GM03348 (cell line): ENCODE data around the gene ZNF92.
"Not testable (repeated sequence)": the region's sequence is repeated elsewhere in the genome, so short reads cannot be mapped to it uniquely, and the experiment has no call there.

Experiments
- DNase-seq: peaks from one replicate; pipeline ENCODE4 v3.0.0; 2012; ENCODE audit warnings: low spot score

Gene ZNF92

GRCh38 chr7:65373608-65374351 lies at the start of gene ZNF92:
TSS of gene ZNF92 (plus strand) at chr7:65373855. CDS start at chr7:65373998, 143 bp downstream.
- peak; percentile 97 for DNase-seq

DNA sequence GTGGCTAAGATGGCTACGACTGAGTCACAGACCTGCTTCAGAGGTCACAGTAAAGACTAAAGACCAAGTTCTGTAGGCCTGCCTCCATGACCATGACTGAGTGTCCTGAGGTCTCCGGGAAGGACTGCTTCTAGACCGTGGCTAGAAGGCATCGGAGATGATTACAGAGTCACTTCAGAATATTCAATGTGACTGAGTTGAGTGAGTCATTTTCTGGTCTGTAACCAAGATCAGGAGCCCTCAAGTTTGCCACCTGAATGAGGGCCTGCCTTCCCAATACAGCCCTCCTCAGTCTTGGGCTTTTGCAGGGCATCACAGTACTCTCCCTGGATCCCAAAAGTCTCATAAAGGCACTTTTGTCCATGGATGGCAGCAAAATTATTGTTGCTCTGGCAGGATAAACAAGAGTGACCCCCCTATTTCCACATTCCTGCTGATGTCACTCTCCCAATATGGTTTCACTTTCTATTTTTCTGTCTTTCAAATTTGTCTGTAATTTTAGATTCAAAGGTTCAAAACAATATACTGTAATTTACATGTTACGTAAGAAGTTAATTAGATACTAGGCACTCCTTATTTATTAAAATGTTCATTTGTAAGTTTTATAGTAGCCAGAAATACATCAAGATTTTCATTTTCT lies 47.7 kb upstream of the ZNF92 start:
- no peak for DNase-seq

DNA sequence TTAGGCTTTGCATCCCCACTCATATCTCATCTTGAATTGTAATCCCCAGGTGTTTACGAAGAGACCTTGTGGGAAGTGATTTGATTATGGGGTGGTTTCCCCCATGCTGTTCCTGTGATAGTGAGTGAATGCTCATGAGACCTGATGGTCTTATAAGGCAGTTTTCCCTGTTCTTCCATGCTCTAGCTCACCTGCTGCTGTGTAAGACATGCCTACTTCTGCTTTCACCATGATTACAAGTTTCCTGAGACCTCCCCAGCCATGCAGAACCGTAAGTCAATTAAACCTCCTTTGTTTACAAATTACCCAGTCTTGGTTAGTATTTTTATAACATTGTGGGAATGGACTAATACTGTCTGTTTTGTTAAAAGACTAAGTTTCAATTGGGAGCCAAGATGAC lies 35.3 kb upstream of the ZNF92 start:
- no peak for DNase-seq

DNA sequence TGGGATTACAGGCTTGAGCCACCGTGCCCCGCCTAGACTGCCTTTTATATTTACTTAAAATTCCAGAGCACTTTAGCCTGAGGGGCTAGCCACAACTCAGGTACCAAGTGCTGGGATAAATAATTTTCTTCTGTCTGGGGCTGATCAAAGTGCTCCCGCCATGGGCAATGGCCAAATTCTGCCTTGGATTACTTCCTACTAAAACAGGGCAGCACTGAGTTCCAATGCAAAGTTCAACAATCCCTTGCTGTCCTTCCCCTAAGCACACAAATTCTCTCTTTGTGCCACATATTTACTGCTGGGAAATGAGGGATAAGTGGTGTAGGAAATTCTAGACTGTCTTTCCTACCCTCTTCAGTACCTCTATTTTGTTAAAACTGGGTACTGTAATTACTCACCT lies 34.4 kb upstream of the ZNF92 start:
- no peak for DNase-seq

DNA sequence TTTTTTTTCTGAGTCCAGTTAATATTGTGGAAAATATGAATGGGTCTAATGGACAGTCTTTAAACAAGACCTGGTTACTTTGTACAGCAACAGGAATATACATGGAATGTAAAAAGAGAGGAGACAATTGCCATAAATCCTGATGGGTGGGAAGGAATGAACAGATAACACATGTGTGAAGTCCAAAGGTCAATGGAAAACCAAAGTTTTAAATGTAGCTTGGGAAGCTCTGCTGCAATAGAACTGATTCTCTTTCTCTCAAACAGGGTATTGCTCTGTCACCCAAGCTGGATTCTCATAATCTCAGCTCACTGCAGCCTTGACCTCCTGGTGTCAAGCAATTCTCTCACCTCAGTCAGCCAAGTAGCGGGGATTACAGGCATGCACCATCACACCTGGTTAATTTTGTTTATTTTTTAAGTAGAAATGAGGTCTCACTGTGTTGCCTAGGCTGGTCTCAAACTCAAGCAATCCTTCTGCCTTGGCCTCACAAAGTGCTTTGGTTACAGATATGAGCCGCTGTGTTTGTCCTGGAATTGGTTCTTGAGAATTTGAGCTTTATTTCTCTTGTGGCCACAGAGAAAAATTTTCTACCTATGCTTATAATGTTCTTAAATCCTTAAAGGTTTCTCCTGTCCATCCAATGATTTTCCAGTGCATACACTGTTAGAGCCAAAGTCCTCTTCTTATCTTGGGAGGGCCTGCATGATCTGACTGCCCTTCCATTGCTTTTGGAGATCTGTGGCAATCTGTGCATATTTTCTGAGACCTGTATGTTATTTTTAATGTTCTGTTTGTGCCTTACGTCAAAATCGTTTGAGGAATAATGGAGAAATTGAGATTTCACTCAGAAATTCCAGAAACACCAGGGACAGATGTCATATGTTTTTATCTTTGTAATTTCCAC lies 30.7 kb upstream of the ZNF92 start:
- DNase-seq = no peak

- not testable (repeated sequence) for DNase-seq
Observed at GRCh38 chr7:65344541-65344940, 29.1 kb upstream of the ZNF92 start.

GRCh38 chr7:65354263-65354662 lies 19.4 kb upstream of the ZNF92 start:
- no peak for DNase-seq

DNA sequence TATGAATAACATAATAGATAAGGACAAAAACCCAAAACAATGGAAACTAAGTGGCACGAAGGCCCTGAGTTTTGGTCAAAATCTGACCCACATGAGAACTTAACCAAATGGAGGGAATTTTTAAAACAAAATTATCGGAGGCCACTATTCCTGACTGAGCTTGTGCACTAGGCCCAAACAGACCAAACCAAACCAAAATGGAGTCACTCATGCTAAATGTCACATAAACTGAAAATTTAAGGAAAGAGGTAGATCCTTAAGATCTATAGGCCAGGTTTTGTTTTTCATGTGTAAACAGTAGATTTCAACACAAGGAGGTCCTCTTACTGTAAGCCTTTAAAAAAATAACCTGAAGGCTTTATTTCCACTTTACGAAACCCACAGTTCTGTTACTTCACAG lies 3.8 kb upstream of the ZNF92 start:
- no peak for DNase-seq

DNA sequence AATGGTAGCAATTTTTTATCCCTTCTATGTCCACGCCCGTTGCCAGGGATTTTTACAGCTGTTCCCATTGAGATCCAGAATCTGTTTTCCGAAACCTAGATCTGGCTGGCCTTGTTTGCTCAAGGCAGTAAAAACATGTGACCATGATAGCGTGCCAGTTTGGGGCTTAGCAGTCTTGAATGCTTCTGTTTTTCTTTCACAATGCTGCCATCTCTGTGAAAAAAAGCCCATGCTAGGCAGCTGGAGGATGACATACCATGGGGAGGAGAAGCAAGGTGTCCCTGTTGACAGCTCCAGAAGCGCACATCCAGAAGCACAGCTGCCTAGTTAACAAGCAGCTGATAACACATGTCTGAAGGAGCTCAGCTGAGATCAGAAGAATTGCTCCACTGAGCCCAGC lies 2.2 kb upstream of the ZNF92 start:
- DNase-seq = no peak

DNA sequence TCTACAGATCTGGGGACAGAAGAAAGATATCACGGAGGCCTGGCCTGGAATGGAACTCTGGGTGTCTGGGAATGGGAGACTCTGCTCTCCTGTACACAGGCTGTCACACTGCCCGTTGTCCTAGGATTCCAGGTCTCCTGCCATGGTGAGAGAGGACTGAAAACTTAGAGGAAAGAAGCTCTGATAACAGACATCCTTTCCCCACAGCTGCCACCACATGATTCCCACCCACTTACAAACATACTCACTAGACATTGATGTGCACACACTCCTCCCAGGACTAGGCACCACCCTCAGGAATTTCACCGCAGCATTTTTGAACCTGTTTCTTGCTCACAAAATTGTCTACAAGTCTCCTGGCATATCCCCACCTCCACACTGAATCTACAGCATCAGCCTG lies 5.7 kb downstream of the ZNF92 start:
- peak; percentile 44 for DNase-seq

GRCh38 chr7:65381742-65382141 lies 8.1 kb downstream of the ZNF92 start:
- DNase-seq = no peak

DNA sequence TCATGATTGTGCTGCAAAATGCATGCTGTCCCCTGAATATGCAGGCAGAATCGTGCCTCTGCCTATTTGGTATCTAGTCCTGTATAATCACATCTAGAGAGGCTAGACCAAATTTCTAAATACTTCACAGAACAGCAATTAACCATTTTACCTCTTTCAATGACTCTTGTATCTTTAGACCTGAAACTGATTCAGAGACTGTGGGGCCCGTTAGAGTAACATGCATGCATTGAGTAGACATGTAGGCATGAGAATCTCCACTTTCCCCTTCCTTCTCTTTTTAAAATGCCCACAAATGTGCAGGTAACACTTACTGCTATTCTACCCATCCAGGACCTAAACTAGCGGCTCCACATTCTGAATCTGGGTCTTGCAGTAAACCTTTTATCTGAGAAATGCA lies 8.8 kb downstream of the ZNF92 start:
- no peak for DNase-seq

DNA sequence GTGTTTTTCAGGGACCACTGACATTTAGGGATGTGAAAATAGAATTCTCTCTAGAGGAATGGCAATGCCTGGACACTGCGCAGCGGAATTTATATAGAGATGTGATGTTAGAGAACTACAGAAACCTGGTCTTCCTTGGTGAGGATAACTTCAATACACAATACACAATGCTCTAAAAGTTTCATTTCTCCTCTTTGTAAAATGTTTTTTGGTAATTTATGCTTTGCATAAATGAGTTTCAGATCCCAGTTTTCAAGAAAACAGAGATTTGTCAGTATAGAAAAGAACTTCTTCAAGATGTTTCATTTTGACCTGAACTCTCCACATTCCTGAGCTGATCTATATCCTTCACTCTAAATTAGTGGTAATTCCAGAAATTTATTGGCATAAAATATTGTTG lies 14.2 kb downstream of the ZNF92 start:
- no peak for DNase-seq

- no peak for DNase-seq
Observed at GRCh38 chr7:65390588-65390987, 16.9 kb downstream of the ZNF92 start.

GRCh38 chr7:65397730-65398142 lies 24.1 kb downstream of the ZNF92 start:
- no peak for DNase-seq

DNA sequence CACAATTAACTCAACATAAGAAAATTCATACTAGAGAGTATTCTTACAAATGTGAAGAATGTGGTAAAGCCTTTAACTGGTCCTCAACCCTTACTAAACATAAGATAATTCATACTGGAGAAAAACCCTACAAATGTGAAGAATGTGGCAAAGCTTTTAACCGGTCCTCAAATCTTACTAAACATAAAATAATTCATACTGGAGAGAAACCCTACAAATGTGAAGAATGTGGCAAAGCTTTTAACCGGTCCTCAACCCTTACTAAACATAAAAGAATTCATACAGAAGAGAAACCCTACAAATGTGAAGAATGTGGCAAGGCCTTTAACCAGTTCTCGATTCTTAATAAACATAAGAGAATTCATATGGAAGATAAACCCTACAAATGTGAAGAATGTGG lies 25.0 kb downstream of the ZNF92 start:
- DNase-seq = not testable (repeated sequence)

DNA sequence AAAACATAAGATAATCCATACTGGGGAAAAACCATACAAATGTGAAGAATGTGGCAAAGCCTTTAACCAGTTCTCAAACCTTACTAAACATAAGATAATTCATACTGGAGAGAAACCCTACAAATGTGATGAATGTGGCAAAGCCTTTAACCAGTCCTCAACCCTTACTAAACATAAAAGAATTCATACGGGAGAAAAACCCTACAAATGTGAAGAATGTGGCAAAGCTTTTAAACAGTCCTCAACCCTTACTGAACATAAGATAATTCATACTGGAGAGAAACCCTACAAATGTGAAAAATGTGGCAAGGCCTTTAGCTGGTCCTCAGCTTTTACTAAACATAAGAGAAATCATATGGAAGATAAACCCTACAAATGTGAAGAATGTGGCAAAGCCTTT lies 25.4 kb downstream of the ZNF92 start:
- DNase-seq = not testable (repeated sequence)

- DNase-seq = no peak
Observed at GRCh38 chr7:65404020-65404419, 30.4 kb downstream of the ZNF92 start.

DNA sequence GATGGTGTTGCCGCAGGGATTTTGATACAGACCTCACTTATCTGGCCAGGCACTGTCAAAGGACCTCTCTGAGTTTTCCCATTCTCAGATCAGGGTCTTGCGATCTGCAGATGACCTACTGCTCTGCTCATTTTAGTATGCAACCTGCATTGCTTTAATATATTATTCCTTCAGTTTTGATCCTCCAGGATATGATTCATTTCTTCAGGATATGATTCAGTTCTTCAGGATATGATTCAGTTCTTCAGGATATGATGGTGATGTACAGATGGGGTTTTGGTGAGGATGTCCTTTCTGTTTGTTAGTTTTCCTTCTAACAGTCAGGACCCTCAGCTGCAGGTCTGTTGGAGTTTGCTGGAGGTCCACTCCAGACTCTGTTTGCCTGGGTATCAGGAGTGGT lies 33.1 kb downstream of the ZNF92 start:
- DNase-seq = not testable (repeated sequence)

DNA sequence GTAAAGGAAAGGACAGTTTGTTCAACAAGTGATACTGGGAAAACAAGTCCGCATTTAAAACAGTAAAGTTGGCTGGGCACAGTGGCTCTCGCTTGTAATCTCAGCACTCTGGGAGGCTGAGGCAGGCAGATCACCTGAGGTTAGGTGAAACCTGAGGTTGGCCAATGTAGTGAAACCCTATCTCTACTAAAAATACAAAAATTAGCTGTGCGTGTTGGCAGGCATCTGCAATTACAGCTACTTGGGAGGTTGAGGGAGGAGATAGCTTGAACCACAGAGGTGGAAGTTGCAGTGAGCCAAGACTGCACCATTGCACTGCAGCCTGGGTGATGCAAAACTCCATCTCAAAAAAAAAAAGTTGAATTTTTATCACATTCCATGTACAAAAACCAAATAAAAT lies 35.7 kb downstream of the ZNF92 start:
- no peak for DNase-seq

DNA sequence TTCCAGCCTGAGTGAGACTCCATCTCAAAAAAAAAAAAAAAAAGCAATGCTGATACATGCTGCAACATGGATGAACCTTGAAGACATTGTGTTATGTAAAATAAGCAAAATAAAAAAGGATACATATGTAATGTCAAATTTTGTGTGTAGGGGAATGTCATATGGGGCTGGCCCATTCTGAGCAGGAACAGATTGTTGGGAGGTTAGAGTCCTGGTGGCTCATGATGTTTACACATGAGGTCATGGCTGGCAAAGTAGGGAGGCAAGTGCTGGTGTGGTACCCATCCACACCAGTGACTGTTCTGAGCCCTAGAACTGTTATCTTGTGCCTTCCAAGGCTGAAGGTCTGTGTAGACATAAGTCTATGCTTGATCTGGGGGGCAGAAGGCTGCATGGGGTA lies 37.6 kb downstream of the ZNF92 start:
- no peak for DNase-seq

DNA sequence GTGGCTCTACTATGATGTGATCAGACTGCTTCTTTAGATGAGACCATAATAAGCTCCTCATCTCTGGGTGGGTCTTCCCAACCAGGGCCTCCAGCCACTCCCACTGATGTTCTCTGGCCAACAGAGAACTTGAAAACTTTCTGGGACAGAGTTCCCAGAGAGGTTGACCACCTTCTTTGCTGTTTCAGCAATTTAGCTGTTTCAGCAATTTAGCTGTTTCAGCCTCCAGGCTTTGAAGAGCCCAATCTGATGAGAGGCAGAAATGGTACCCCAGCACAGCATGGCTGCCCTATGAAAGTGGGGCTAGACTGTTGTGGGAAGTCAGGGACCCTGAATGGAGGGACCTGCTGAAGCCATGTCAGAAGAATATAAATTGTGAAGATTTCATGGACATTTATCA lies 49.0 kb downstream of the ZNF92 start:
- DNase-seq = no peak

- not testable (repeated sequence) for DNase-seq
Observed at GRCh38 chr7:65423286-65423685, 49.6 kb downstream of the ZNF92 start.
